Measurements from ENCODE around the gene USH2A.

- TF ChIP-seq POLR2AphosphoS5 (IDR thresholded peaks at IDR 0.05) (no peak), CTCF (IDR thresholded peaks at IDR 0.05; ENCODE audit: poor library complexity, severe bottlenecking) (no peak), TAF1 (IDR thresholded peaks at IDR 0.05; ENCODE audit: low read depth) (no peak), EZH2 (IDR thresholded peaks at IDR 0.05; ENCODE audit: borderline replicate concordance, insufficient read depth, low read length, poor library complexity, severe bottlenecking) (no peak), RAD21 (conservative IDR thresholded peaks at IDR 0.05) (no peak), REST (IDR thresholded peaks at IDR 0.05; ENCODE audit: borderline replicate concordance) (no peak), EP300 (conservative IDR thresholded peaks at IDR 0.05; ENCODE audit: poor library complexity, severe bottlenecking) (no peak), MXI1 (conservative IDR thresholded peaks at IDR 0.05; ENCODE audit: poor library complexity, severe bottlenecking) (no peak), SMC3 (conservative IDR thresholded peaks at IDR 0.05; ENCODE audit: poor library complexity) (no peak)
Observed at GRCh38 chr1:216111842-216112241, 311.4 kb downstream of the USH2A start.
